HepG2 (cell line): ENCODE data around the gene YBX2. TPM values are rescaled to one million over a fixed set of nuclear protein-coding genes. Genes with fewer than 3 reads are reported as not detected.
A peak's percentile ranks its signal among the peaks of the same experiment; 100 is the strongest.

Experiments used
- BCLAF1 ChIP-seq: fragments of 450-650 bp; IDR thresholded peaks from 2 replicates; pipeline ENCODE4 v1.6.1; 2017; ENCODE audit warnings: mild to moderate bottlenecking
- KDM2A ChIP-seq: sonication (generic); formaldehyde crosslinking; IDR thresholded peaks from 2 replicates; pipeline ENCODE4 v1.4.0; 2020; ENCODE audit warnings: low read depth, missing genetic modification reagents, borderline replicate concordance
- RELA ChIP-seq: sonication (generic); formaldehyde crosslinking; IDR thresholded peaks from 2 replicates; pipeline ENCODE4 v1.4.0; 2020; ENCODE audit warnings: missing genetic modification reagents
- SAFB2 ChIP-seq: sonication (generic); formaldehyde crosslinking; IDR thresholded peaks from 2 replicates; pipeline ENCODE4 v1.5.1; 2020; ENCODE audit warnings: missing genetic modification reagents, low read depth, mild to moderate bottlenecking, borderline replicate concordance
- SMC3 ChIP-seq: IDR thresholded peaks from 2 replicates; pipeline ENCODE4 v1.6.1; 2011; ENCODE audit warnings: low read length, improper control_type of control experiment
- SSRP1 ChIP-seq: IDR thresholded peaks from 2 replicates; pipeline ENCODE4 v1.6.1; 2016; ENCODE audit warnings: control low read depth
- ZNF275 ChIP-seq: sonication (generic); formaldehyde crosslinking; IDR thresholded peaks from 2 replicates; pipeline ENCODE4 v1.8.0; 2022; ENCODE audit warnings: missing genetic modification reagents, mild to moderate bottlenecking, inconsistent platforms, borderline replicate concordance
- ZNF816 ChIP-seq: sonication (generic); formaldehyde crosslinking; IDR thresholded peaks from 2 replicates; pipeline ENCODE4 v1.8.0; 2022; ENCODE audit warnings: missing genetic modification reagents, mild to moderate bottlenecking, borderline replicate concordance
- ZNF891 ChIP-seq: sonication (generic); formaldehyde crosslinking; IDR thresholded peaks from 2 replicates; pipeline ENCODE4 v1.5.0; 2020; ENCODE audit warnings: mild to moderate bottlenecking, missing genetic modification reagents
- polyA plus RNA-seq, 8 experiments: library from polyadenylated mRNA; depleted of rRNA in 3 of 8; stranded (reverse) in 7 of 8; unstranded in 1 of 8; fragments of >200 nt; fragmentation: Illumina TruSeq in 4 of 8; extraction: Trizol in 4 of 8; gene quantifications; 2 replicates each; pipeline versions ENCODE4 v1.2.1 to v1.2.3, GENCODE V29; 2011 to 2016; ENCODE audit warnings: low read depth in 4 of 8, missing spikeins in 1 of 8, mixed read lengths in 1 of 8; ENCODE audit not compliant: insufficient read depth in 1 of 8
- total RNA-seq, 5 experiments: library from RNA; depleted of rRNA; stranded (reverse); fragments of >200 nt; fragmentation: Illumina TruSeq; extraction: Trizol; gene quantifications; 2 replicates each; pipeline ENCODE4 v1.2.3, GENCODE V29; 2016; ENCODE audit warnings: low read depth in 1 of 5
- TF ChIP-seq, protein P1 (sequence below): sonication (generic); formaldehyde crosslinking; IDR thresholded peaks from one replicate; pipeline ENCODE4 v1.5.1; 2020; ENCODE audit warnings: mild to moderate bottlenecking, missing genetic modification reagents; ENCODE audit errors: not compliant biosample characterization
- TF ChIP-seq, protein P2 (sequence below): sonication (generic); formaldehyde crosslinking; IDR thresholded peaks from 2 replicates; pipeline ENCODE4 v1.4.0; 2020; ENCODE audit warnings: low read depth, mild to moderate bottlenecking, missing genetic modification reagents
- TF ChIP-seq, protein P3 (sequence below): sonication (generic); formaldehyde crosslinking; IDR thresholded peaks from 2 replicates; pipeline ENCODE4 v1.8.1; 2023; ENCODE audit warnings: missing genetic modification reagents, mild to moderate bottlenecking, borderline replicate concordance

The YBX2 gene
- total and polyA plus RNA-seq, 2 of the 13 experiments (the other 11 are each of a cell fraction or from before 2014, with no cell fraction given) = 0.12 to 0.22 TPM

DNA sequence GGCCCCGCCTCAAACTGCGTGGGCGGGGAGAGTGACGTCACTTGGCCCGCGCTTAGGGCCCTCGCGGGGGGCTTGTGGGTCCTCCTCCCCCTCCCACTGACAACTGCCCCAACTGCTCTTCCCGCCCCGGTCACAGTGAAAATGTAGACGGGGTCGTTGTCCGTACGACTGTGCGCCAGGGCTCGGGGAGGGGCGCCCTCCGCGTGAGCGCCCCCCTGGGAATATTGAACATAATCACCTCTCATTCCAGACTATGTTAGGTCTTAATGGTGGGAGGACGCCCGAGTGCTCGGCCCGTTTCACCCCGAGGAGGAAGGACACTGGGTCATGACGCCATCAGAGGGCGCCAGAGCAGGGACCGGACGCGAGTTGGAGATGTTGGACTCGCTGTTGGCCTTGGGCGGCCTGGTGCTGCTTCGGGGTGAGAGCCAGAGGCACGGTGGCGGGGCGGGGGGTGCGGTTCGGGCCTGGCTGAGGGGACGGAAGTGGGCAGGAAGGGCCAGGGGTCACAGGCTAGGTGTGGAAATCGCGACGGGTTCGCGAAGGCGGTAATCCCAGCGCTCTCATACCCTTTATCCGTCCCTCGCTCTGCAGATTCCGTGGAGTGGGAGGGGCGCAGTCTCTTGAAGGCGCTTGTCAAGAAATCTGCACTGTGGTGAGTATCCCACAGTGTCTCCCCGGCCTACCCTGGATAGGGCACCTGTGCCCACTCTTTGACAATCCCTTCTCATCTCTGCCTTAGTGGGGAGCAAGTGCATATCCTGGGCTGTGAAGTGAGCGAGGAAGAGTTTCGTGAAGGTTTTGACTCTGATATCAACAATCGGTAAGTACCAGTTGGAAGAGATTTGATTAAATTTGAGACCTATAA, 42.0 kb downstream of the YBX2 start, which contains the start of gene ELP5 (continued):
- TF ChIP-seq, protein P1, sequence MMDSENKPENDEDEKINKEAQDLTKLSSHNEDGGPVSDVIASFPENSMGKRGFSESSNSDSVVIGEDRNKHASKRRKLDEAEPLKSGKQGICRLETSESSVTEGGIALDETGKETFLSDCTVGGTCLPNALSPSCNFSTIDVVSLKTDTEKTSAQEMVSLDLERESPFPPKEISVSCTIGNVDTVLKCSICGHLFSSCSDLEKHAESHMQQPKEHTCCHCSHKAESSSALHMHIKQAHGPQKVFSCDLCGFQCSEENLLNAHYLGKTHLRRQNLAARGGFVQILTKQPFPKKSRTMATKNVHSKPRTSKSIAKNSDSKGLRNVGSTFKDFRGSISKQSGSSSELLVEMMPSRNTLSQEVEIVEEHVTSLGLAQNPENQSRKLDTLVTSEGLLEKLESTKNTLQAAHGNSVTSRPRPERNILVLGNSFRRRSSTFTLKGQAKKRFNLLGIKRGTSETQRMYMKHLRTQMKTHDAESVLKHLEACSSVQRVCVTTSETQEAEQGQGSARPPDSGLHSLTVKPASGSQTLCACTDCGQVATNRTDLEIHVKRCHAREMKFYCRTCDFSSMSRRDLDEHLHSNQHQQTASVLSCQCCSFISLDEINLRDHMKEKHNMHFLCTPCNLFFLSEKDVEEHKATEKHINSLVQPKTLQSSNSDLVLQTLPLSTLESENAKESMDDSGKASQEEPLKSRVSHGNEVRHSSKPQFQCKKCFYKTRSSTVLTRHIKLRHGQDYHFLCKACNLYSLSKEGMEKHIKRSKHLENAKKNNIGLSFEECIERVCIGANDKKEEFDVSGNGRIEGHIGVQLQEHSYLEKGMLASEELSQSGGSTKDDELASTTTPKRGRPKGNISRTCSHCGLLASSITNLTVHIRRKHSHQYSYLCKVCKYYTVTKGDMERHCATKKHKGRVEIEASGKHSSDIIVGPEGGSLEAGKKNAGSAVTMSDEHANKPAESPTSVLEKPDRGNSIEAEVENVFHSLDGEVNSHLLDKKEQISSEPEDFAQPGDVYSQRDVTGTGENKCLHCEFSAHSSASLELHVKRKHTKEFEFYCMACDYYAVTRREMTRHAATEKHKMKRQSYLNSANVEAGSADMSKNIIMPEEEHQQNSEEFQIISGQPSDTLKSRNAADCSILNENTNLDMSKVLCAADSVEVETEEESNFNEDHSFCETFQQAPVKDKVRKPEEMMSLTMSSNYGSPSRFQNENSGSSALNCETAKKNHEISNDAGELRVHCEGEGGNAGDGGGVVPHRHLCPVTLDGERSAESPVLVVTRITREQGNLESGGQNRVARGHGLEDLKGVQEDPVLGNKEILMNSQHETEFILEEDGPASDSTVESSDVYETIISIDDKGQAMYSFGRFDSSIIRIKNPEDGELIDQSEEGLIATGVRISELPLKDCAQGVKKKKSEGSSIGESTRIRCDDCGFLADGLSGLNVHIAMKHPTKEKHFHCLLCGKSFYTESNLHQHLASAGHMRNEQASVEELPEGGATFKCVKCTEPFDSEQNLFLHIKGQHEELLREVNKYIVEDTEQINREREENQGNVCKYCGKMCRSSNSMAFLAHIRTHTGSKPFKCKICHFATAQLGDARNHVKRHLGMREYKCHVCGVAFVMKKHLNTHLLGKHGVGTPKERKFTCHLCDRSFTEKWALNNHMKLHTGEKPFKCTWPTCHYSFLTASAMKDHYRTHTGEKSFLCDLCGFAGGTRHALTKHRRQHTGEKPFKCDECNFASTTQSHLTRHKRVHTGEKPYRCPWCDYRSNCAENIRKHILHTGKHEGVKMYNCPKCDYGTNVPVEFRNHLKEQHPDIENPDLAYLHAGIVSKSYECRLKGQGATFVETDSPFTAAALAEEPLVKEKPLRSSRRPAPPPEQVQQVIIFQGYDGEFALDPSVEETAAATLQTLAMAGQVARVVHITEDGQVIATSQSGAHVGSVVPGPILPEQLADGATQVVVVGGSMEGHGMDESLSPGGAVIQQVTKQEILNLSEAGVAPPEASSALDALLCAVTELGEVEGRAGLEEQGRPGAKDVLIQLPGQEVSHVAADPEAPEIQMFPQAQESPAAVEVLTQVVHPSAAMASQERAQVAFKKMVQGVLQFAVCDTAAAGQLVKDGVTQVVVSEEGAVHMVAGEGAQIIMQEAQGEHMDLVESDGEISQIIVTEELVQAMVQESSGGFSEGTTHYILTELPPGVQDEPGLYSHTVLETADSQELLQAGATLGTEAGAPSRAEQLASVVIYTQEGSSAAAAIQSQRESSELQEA (CRISPR knock-in tag) = no peak
- TF ChIP-seq KDM2A (CRISPR knock-in tag) (peak; percentile 86; the same call in 1 of the 2 replicates), ZNF816 (CRISPR knock-in tag) (no peak), SSRP1 (CRISPR knock-in tag) (no peak), BCLAF1 (no peak), RELA (CRISPR knock-in tag) (no peak), ZNF275 (CRISPR knock-in tag) (0 out of 2 replicates have a peak, but pooled peaks have one; percentile 80), SMC3 (peak; percentile 10; the same call in 1 of the 2 replicates), ZNF891 (CRISPR knock-in tag) (peak; percentile 79), SAFB2 (no peak; the same call in 1 of the 2 replicates)
- TF ChIP-seq, protein P2, sequence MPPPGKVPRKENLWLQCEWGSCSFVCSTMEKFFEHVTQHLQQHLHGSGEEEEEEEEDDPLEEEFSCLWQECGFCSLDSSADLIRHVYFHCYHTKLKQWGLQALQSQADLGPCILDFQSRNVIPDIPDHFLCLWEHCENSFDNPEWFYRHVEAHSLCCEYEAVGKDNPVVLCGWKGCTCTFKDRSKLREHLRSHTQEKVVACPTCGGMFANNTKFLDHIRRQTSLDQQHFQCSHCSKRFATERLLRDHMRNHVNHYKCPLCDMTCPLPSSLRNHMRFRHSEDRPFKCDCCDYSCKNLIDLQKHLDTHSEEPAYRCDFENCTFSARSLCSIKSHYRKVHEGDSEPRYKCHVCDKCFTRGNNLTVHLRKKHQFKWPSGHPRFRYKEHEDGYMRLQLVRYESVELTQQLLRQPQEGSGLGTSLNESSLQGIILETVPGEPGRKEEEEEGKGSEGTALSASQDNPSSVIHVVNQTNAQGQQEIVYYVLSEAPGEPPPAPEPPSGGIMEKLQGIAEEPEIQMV (CRISPR knock-in tag) = peak; percentile 62; the same call in 1 of the 2 replicates
- TF ChIP-seq, protein P3, sequence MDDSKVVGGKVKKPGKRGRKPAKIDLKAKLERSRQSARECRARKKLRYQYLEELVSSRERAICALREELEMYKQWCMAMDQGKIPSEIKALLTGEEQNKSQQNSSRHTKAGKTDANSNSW = no peak
